ENCODE data around the gene WASF3.

DNA sequence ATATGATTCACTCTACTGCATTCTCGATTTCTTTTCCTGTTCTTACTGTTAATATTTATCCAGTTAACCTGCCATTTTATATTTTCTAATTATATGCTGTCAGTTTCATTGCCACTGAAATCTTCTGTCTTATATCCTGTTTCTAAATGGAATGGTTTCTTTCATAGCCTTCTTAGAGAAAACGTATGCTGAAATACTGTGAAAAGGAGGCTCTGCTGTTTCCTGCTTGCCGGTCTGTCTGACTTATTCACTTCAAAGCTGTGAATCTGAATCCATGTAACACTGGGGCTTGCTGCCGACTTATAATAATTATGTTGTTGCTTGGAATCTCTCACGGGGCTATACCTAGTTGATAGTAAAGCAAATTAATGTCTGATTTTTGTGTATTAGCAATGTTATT, 123.1 kb downstream of the WASF3 start:
- TF ChIP-seq, protein P1, sequence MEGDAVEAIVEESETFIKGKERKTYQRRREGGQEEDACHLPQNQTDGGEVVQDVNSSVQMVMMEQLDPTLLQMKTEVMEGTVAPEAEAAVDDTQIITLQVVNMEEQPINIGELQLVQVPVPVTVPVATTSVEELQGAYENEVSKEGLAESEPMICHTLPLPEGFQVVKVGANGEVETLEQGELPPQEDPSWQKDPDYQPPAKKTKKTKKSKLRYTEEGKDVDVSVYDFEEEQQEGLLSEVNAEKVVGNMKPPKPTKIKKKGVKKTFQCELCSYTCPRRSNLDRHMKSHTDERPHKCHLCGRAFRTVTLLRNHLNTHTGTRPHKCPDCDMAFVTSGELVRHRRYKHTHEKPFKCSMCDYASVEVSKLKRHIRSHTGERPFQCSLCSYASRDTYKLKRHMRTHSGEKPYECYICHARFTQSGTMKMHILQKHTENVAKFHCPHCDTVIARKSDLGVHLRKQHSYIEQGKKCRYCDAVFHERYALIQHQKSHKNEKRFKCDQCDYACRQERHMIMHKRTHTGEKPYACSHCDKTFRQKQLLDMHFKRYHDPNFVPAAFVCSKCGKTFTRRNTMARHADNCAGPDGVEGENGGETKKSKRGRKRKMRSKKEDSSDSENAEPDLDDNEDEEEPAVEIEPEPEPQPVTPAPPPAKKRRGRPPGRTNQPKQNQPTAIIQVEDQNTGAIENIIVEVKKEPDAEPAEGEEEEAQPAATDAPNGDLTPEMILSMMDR (conservative IDR thresholded peaks at IDR 0.05; ENCODE audit: low read depth, low read length), result no peak
- TF ChIP-seq EZH2phosphoT487 (IDR thresholded peaks at IDR 0.05; ENCODE audit: borderline replicate concordance, low read length), result no peak

Data from PC-3 (cell line).